A673 (cell line): Measurements from ENCODE around the gene ANKRD50.

Experiments
- EZH2 ChIP-seq: fragments of 200-600 bp; sonication (generic); IDR thresholded peaks from 2 replicates; pipeline ENCODE4 v1.6.1; 2017; ENCODE audit warnings: borderline replicate concordance, low read depth, mild to moderate bottlenecking, mixed read lengths, antibody characterized with exemption, low read length; ENCODE audit not compliant: poor library complexity, severe bottlenecking
- TF ChIP-seq, protein P1 (sequence below): fragments of 300-800, 200-600 bp; sonication (generic); conservative IDR thresholded peaks from 2 replicates; pipeline ENCODE4 v1.5.1; 2017; ENCODE audit warnings: low read depth, mild to moderate bottlenecking, antibody characterized with exemption, low read length, moderate library complexity, mixed read lengths

GRCh38 chr4:124666496-124666895 lies 46.0 kb downstream of the ANKRD50 start:
- TF ChIP-seq, protein P1, sequence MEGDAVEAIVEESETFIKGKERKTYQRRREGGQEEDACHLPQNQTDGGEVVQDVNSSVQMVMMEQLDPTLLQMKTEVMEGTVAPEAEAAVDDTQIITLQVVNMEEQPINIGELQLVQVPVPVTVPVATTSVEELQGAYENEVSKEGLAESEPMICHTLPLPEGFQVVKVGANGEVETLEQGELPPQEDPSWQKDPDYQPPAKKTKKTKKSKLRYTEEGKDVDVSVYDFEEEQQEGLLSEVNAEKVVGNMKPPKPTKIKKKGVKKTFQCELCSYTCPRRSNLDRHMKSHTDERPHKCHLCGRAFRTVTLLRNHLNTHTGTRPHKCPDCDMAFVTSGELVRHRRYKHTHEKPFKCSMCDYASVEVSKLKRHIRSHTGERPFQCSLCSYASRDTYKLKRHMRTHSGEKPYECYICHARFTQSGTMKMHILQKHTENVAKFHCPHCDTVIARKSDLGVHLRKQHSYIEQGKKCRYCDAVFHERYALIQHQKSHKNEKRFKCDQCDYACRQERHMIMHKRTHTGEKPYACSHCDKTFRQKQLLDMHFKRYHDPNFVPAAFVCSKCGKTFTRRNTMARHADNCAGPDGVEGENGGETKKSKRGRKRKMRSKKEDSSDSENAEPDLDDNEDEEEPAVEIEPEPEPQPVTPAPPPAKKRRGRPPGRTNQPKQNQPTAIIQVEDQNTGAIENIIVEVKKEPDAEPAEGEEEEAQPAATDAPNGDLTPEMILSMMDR, result no peak
- no peak for TF ChIP-seq EZH2
